CD4-positive, CD25-positive, alpha-beta regulatory T cell (primary cell): ENCODE results near the gene SLC26A3. TPM values are rescaled to one million over a fixed set of nuclear protein-coding genes. Genes with fewer than 3 reads are reported as not detected.

Experiments
- ATAC-seq, 2 donors: fragments of 150-1000 bp; cut with Tn5 transposase; one replicate each; pipeline ENCODE4 v1.10.0; 2021; ENCODE audit warnings: low read depth in 2 of 2, moderate number of reproducible peaks in 2 of 2, moderate library complexity in 1 of 2
- DNase-seq, 3 donors: peaks; one replicate each; pipeline versions ENCODE4 v3.0.0 to v3.0.0-alpha.2; 2012 to 2022; ENCODE audit warnings: mixed read lengths in 1 of 3
- H3K27ac ChIP-seq: one replicate; pipeline ENCODE4 v1.7.0; 2013; ENCODE audit warnings: mild to moderate bottlenecking, low read length; ENCODE audit not compliant: insufficient read depth, poor library complexity, severe bottlenecking
- H3K27me3 ChIP-seq: one replicate; pipeline ENCODE4 v1.7.0; 2013; ENCODE audit warnings: low read length; ENCODE audit not compliant: control insufficient read depth, insufficient read depth
- H3K36me3 ChIP-seq: one replicate; pipeline ENCODE4 v1.7.0; 2013; ENCODE audit warnings: mild to moderate bottlenecking, low read length, moderate library complexity; ENCODE audit not compliant: control insufficient read depth, insufficient read depth
- H3K4me1 ChIP-seq: 2 replicates; pipeline ENCODE4 v1.7.0; 2013; ENCODE audit warnings: mild to moderate bottlenecking, low read length; ENCODE audit not compliant: insufficient read depth, control insufficient read depth, poor library complexity, severe bottlenecking
- H3K4me3 ChIP-seq: one replicate; pipeline ENCODE4 v1.7.0; 2013; ENCODE audit warnings: low read depth, mild to moderate bottlenecking, low read length, moderate library complexity
- H3K9me3 ChIP-seq, 2 experiments: 1 replicate in 1 of 2; 2 replicates in 1 of 2; pipeline ENCODE4 v1.7.0; 2013; ENCODE audit warnings: low read length in 2 of 2, mild to moderate bottlenecking in 1 of 2, moderate library complexity in 1 of 2; ENCODE audit not compliant: control insufficient read depth in 2 of 2
- H3K27ac Mint-ChIP-seq, 3 donors: one replicate each; pipeline ENCODE4 v1.8.0; 2020 to 2022; ENCODE audit warnings: mild to moderate bottlenecking in 3 of 3, mixed read lengths in 3 of 3, moderate library complexity in 2 of 3
- H3K27me3 Mint-ChIP-seq: one replicate; pipeline ENCODE4 v1.8.0; 2022; ENCODE audit warnings: mild to moderate bottlenecking, mixed read lengths
- H3K36me3 Mint-ChIP-seq: one replicate; pipeline ENCODE4 v1.8.0; 2020; ENCODE audit warnings: mixed read lengths
- H3K4me1 Mint-ChIP-seq, 4 donors: one replicate each; pipeline ENCODE4 v1.8.0; 2020 to 2022; ENCODE audit warnings: mixed read lengths in 4 of 4, mild to moderate bottlenecking in 1 of 4
- H3K4me3 Mint-ChIP-seq, 4 donors: one replicate each; pipeline ENCODE4 v1.8.0; 2020 to 2022; ENCODE audit warnings: mild to moderate bottlenecking in 4 of 4, mixed read lengths in 4 of 4, moderate library complexity in 3 of 4
- H3K9me3 Mint-ChIP-seq, 7 donors: one replicate each; pipeline ENCODE4 v1.8.0; 2020 to 2022; ENCODE audit warnings: mixed read lengths in 7 of 7, mild to moderate bottlenecking in 3 of 7, moderate library complexity in 2 of 7
- polyA plus RNA-seq, 4 donors: library from polyadenylated mRNA; unstranded; fragments of 300-500 nt; fragmentation: Illumina TruSeq; gene quantifications; one replicate each; pipeline ENCODE4 v1.2.3, GENCODE V29; 2021
- total RNA-seq: library from RNA; stranded (reverse); gene quantifications from one replicate; pipeline ENCODE4 v1.2.3, GENCODE V29; 2022

The SLC26A3 gene
- total and polyA plus RNA-seq, 5 donors from 2014 or later, result 0.26 TPM; not detected in 4

- Histone ChIP-seq H3K27ac (no peak overlapping the region), H3K27me3 (peaks cover 1% of the 10 kb centered on the region), H3K4me3 (no peak overlapping the region), H3K9me3 (no peaks in the 10 kb centered on the region), H3K4me1 (no peaks in the 10 kb centered on the region), H3K36me3 (no peaks in the 10 kb centered on the region)
- H3K27ac Mint-ChIP-seq, result no peak overlapping the region
- DNase-seq, result no peak
- peaks cover 24% of the 10 kb centered on the region for H3K27me3 Mint-ChIP-seq
- H3K4me3 Mint-ChIP-seq, result no peak overlapping the region
- peaks cover 0 to 2% (median 0%) of the 10 kb centered on the region in 7 donors for H3K9me3 Mint-ChIP-seq
- H3K4me1 Mint-ChIP-seq, result no peaks in the 10 kb centered on the region
- ATAC-seq, result no peak
- no peaks in the 10 kb centered on the region for H3K36me3 Mint-ChIP-seq
Measured at GRCh38 chr7:107830420-107830819, 27.4 kb upstream of the SLC26A3 start.

DNA sequence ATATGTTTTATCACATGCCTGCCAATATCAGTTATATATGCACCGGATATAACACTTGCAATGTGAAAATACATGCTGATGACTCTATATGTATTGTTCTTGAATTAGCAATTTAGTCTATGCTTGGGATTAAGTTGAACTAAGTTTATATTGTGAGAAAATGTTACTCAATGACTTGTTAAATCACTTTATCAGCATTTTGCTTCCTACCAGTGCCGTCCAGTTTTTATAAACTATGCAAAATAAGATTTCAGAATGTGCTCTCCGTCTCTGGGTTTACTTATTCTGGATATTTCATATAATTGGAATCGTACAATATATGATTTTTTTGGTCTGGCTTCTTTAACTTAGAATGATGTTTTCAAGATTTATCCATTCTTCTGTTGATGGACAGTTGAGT, 25.5 kb upstream of the SLC26A3 start:
- H3K36me3 ChIP-seq, result no peaks in the 10 kb centered on the region
- H3K9me3 ChIP-seq, result peaks cover 3 to 6% of the 10 kb centered on the region in 2 experiments
- no peak overlapping the region for H3K4me3 ChIP-seq
- Mint-ChIP-seq H3K27me3 (peaks cover 24% of the 10 kb centered on the region), H3K9me3 (peaks cover 0 to 7% (median 0%) of the 10 kb centered on the region in 7 donors), H3K36me3 (peaks cover 8% of the 10 kb centered on the region), H3K4me3 (no peak overlapping the region), H3K27ac (no peak overlapping the region), H3K4me1 (no peaks in the 10 kb centered on the region)
- no peak for DNase-seq
- no peak overlapping the region for H3K27ac ChIP-seq
- no peaks in the 10 kb centered on the region for H3K4me1 ChIP-seq
- H3K27me3 ChIP-seq, result peaks cover 1% of the 10 kb centered on the region
- ATAC-seq, result no peak

DNA sequence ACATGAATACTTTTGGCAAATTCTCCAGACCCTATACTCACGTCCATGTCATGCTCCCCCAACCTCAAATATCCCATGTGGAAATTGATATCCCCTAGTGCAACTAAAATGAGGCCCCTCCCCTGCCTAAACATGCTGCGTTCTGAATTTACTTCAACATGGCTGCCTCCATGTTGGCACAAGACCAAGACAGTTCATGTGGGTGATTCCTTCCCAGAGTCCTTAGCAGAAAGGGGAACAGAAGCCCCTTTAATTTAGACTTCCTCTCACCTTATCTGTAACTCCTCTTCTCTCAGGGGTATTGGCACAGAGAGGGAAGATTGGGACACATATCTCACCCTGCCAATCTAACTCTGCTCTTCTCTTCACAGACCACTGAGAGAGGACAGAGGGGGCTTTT, 24.5 kb upstream of the SLC26A3 start:
- H3K9me3 ChIP-seq, result peaks cover 3 to 6% of the 10 kb centered on the region in 2 experiments
- peaks cover 1% of the 10 kb centered on the region for H3K27me3 ChIP-seq
- H3K9me3 Mint-ChIP-seq, result peaks cover 0 to 5% (median 0%) of the 10 kb centered on the region in 7 donors
- H3K27ac Mint-ChIP-seq, result peak overlapping the region in 1 of 3 donors; percentile 2
- H3K36me3 Mint-ChIP-seq, result peaks cover 8% of the 10 kb centered on the region
- no peak overlapping the region for H3K4me3 ChIP-seq
- no peak overlapping the region for H3K4me3 Mint-ChIP-seq
- ATAC-seq (no peak), DNase-seq (no peak)
- no peaks in the 10 kb centered on the region for H3K4me1 ChIP-seq
- H3K27me3 Mint-ChIP-seq, result peaks cover 19% of the 10 kb centered on the region
- H3K27ac ChIP-seq, result no peak overlapping the region
- H3K4me1 Mint-ChIP-seq, result no peaks in the 10 kb centered on the region
- H3K36me3 ChIP-seq, result no peaks in the 10 kb centered on the region

DNA sequence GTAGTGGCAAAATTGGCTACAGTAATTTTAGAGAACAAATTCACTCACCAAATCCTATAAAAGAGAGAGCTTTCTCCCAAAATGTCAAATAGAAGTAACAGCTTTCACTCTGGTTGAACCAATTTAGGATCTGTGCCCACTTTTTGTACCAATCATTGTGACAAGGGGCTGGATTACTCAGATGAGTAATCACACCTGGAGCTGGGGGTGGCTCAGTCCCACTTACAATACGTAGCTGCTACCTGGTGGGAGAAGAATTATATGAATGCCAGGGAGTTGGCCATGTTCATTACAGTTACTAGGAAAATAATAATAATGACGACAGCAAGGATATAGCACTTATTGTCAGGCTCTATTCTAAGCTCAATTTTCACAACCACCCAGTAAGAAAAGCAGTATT, 23.4 kb upstream of the SLC26A3 start:
- peaks cover 0 to 5% (median 1%) of the 10 kb centered on the region in 7 donors for H3K9me3 Mint-ChIP-seq
- H3K4me3 Mint-ChIP-seq, result no peak overlapping the region
- peaks cover 1% of the 10 kb centered on the region for H3K27me3 ChIP-seq
- peaks cover 19% of the 10 kb centered on the region for H3K27me3 Mint-ChIP-seq
- peaks cover 8% of the 10 kb centered on the region for H3K36me3 Mint-ChIP-seq
- H3K9me3 ChIP-seq, result peaks cover 3 to 6% of the 10 kb centered on the region in 2 experiments
- no peak for ATAC-seq
- no peak overlapping the region for H3K27ac ChIP-seq
- no peak overlapping the region for H3K27ac Mint-ChIP-seq
- no peaks in the 10 kb centered on the region for H3K36me3 ChIP-seq
- no peak overlapping the region for H3K4me3 ChIP-seq
- no peak for DNase-seq
- no peaks in the 10 kb centered on the region for H3K4me1 Mint-ChIP-seq
- H3K4me1 ChIP-seq, result no peaks in the 10 kb centered on the region

DNA sequence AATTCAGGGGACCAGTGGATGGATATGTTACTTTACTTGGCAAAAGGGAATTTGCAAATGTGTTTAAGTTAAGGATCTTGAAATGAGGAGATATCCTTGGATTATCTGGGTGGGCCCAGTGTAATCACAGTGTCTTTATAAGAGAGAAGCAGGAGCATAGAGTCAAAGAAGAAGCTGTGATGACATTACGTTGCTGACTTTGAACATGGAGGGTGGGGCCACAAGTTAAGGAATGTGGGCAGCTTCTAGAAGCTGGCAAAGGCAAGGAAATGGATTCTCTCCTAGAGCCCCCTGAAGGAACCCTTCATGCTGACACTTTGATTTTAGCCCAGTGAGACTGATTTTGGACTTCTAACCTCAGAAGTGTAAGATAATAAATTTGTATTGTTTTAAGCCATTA, 21.8 kb upstream of the SLC26A3 start:
- H3K36me3 Mint-ChIP-seq, result peaks cover 8% of the 10 kb centered on the region
- peaks cover 3 to 6% of the 10 kb centered on the region in 2 experiments for H3K9me3 ChIP-seq
- ATAC-seq, result no peak

DNA sequence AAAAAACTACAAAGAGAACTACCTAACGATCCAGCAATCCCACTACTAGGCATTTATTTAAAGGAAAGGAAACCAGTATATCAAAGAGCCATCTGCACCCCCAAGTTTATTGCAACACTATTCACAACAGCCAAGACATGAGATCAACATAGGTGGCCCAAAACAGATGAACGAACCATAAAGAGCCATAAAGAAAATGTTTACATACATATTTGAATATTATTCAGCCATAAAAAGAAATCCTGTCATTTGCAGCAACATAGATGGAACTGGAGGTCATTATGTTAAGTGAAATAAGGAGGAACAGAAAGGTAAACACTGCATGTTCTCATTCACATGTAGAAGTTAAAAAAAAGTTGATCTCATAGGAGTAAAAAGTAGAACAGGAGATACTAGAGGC, 15.6 kb upstream of the SLC26A3 start:
- Mint-ChIP-seq H3K4me3 (no peak overlapping the region), H3K4me1 (peaks cover 3 to 7% (median 7%) of the 10 kb centered on the region in 4 donors), H3K36me3 (peaks cover 3% of the 10 kb centered on the region), H3K27me3 (peaks cover 16% of the 10 kb centered on the region), H3K9me3 (peaks cover 0 to 4% (median 0%) of the 10 kb centered on the region in 7 donors), H3K27ac (no peak overlapping the region)
- Histone ChIP-seq H3K27me3 (no peaks in the 10 kb centered on the region), H3K36me3 (no peaks in the 10 kb centered on the region), H3K4me1 (no peaks in the 10 kb centered on the region), H3K4me3 (no peak overlapping the region), H3K27ac (no peak overlapping the region), H3K9me3 (no peaks in the 10 kb centered on the region)
- DNase-seq (no peak), ATAC-seq (no peak)

More for the DNA sequence above, 21.8 kb upstream of the SLC26A3 start:
- Mint-ChIP-seq H3K27ac (no peak overlapping the region), H3K4me1 (peaks cover 0 to 3% (median 0%) of the 10 kb centered on the region in 4 donors), H3K9me3 (peaks cover 0 to 5% (median 1%) of the 10 kb centered on the region in 7 donors), H3K4me3 (no peak overlapping the region), H3K27me3 (peaks cover 20% of the 10 kb centered on the region)
- no peaks in the 10 kb centered on the region for H3K27me3 ChIP-seq
- DNase-seq, result no peak
- H3K4me1 ChIP-seq, result no peaks in the 10 kb centered on the region
- no peaks in the 10 kb centered on the region for H3K36me3 ChIP-seq
- no peak overlapping the region for H3K4me3 ChIP-seq
- no peak overlapping the region for H3K27ac ChIP-seq

GRCh38 chr7:107816011-107816566, 13.1 kb upstream of the SLC26A3 start:
- H3K27ac ChIP-seq, result no peak overlapping the region
- peaks cover 20% of the 10 kb centered on the region for H3K27me3 Mint-ChIP-seq
- H3K4me1 ChIP-seq, result no peaks in the 10 kb centered on the region
- no peak overlapping the region for H3K4me3 Mint-ChIP-seq
- H3K9me3 Mint-ChIP-seq, result peaks cover 0 to 4% (median 0%) of the 10 kb centered on the region in 7 donors
- no peak overlapping the region for H3K4me3 ChIP-seq
- H3K36me3 Mint-ChIP-seq, result peaks cover 3% of the 10 kb centered on the region
- H3K36me3 ChIP-seq, result no peaks in the 10 kb centered on the region
- no peak for DNase-seq
- peaks cover 3 to 7% (median 7%) of the 10 kb centered on the region in 4 donors for H3K4me1 Mint-ChIP-seq
- no peaks in the 10 kb centered on the region for H3K27me3 ChIP-seq
- no peaks in the 10 kb centered on the region for H3K9me3 ChIP-seq
- ATAC-seq, result no peak
- no peak overlapping the region for H3K27ac Mint-ChIP-seq

DNA sequence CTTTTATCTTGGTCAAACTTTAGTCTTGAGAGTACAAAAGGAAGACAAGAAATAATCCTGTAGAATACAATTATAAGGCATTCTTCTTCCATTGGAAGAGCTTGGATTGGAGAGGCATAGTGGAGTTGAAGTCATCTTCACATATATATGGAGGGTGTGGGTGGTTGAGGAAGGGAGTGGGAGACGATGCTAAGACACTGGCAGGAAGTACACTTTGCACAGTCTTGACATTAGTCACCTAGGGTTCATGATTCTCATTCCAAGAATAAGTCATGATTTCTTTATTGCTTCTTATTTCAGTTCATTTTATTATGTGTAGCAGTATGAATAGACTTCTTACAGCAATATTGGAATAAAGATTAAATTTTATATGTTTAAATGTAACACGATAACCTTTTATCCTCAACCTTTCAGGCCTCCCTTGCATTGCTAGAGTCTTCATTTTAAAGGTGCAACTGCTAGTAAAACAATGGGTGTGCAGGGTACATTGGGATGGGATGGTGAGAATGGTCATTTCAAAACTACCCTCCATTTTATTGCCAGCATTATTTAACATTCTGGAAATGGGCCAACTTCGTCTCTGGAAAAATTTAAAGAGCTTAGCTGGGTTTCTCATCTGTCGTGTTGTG, 12.3 kb upstream of the SLC26A3 start:
- Mint-ChIP-seq H3K4me3 (no peak overlapping the region), H3K27me3 (peaks cover 19% of the 10 kb centered on the region), H3K27ac (no peak overlapping the region), H3K36me3 (peaks cover 3% of the 10 kb centered on the region), H3K9me3 (peaks cover 0 to 4% (median 0%) of the 10 kb centered on the region in 7 donors), H3K4me1 (peaks cover 3 to 7% (median 7%) of the 10 kb centered on the region in 4 donors)
- Histone ChIP-seq H3K9me3 (no peaks in the 10 kb centered on the region), H3K4me3 (no peak overlapping the region), H3K27me3 (no peaks in the 10 kb centered on the region), H3K27ac (no peak overlapping the region), H3K36me3 (no peaks in the 10 kb centered on the region), H3K4me1 (no peaks in the 10 kb centered on the region)
- no peak for ATAC-seq
- peak in 1 of 3 donors; percentile 62 for DNase-seq
